ENCODE measurements around the gene KMT2C.

DNA sequence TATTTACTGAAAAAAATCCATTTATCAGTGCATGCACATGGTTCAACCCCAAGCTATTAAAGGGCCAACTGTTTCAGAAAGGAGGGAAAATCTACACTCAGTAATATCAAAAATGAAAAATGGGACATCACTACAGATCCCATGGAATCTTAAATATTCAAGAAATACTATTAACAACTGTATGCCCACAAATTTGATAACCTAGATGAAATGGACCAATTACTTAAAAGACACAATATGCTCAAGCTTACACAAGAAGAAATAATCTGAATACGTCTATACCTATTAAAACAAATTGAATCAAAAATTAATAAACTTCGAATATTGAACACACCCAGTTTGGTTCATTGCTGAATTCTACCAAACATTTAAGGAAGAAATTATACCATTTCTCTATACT is 87.9 kb downstream of the KMT2C start:
- TF ChIP-seq, protein P1, sequence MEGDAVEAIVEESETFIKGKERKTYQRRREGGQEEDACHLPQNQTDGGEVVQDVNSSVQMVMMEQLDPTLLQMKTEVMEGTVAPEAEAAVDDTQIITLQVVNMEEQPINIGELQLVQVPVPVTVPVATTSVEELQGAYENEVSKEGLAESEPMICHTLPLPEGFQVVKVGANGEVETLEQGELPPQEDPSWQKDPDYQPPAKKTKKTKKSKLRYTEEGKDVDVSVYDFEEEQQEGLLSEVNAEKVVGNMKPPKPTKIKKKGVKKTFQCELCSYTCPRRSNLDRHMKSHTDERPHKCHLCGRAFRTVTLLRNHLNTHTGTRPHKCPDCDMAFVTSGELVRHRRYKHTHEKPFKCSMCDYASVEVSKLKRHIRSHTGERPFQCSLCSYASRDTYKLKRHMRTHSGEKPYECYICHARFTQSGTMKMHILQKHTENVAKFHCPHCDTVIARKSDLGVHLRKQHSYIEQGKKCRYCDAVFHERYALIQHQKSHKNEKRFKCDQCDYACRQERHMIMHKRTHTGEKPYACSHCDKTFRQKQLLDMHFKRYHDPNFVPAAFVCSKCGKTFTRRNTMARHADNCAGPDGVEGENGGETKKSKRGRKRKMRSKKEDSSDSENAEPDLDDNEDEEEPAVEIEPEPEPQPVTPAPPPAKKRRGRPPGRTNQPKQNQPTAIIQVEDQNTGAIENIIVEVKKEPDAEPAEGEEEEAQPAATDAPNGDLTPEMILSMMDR (IDR thresholded peaks at IDR 0.05): no peak
- TF ChIP-seq POLR2A (IDR thresholded peaks at IDR 0.05): no peak
